CD4-positive, CD25-positive, alpha-beta regulatory T cell (primary cell): ENCODE measurements around the gene ZNF101. TPM values are rescaled to one million over a fixed set of nuclear protein-coding genes. Genes with fewer than 3 reads are reported as not detected.

Source experiments
- ATAC-seq, 2 donors: fragments of 150-1000 bp; cut with Tn5 transposase; one replicate each; pipeline ENCODE4 v1.10.0; 2021; ENCODE audit warnings: low read depth in 2 of 2, moderate number of reproducible peaks in 2 of 2, moderate library complexity in 1 of 2
- DNase-seq, 3 donors: peaks; one replicate each; pipeline versions ENCODE4 v3.0.0 to v3.0.0-alpha.2; 2012 to 2022; ENCODE audit warnings: mixed read lengths in 1 of 3
- H3K27ac ChIP-seq: one replicate; pipeline ENCODE4 v1.7.0; 2013; ENCODE audit warnings: mild to moderate bottlenecking, low read length; ENCODE audit not compliant: insufficient read depth, poor library complexity, severe bottlenecking
- H3K27me3 ChIP-seq: one replicate; pipeline ENCODE4 v1.7.0; 2013; ENCODE audit warnings: low read length; ENCODE audit not compliant: control insufficient read depth, insufficient read depth
- H3K36me3 ChIP-seq: one replicate; pipeline ENCODE4 v1.7.0; 2013; ENCODE audit warnings: mild to moderate bottlenecking, low read length, moderate library complexity; ENCODE audit not compliant: control insufficient read depth, insufficient read depth
- H3K4me1 ChIP-seq: 2 replicates; pipeline ENCODE4 v1.7.0; 2013; ENCODE audit warnings: mild to moderate bottlenecking, low read length; ENCODE audit not compliant: insufficient read depth, control insufficient read depth, poor library complexity, severe bottlenecking
- H3K4me3 ChIP-seq: one replicate; pipeline ENCODE4 v1.7.0; 2013; ENCODE audit warnings: low read depth, mild to moderate bottlenecking, low read length, moderate library complexity
- H3K9me3 ChIP-seq, 2 experiments: 1 replicate in 1 of 2; 2 replicates in 1 of 2; pipeline ENCODE4 v1.7.0; 2013; ENCODE audit warnings: low read length in 2 of 2, mild to moderate bottlenecking in 1 of 2, moderate library complexity in 1 of 2; ENCODE audit not compliant: control insufficient read depth in 2 of 2
- H3K27ac Mint-ChIP-seq, 3 donors: one replicate each; pipeline ENCODE4 v1.8.0; 2020 to 2022; ENCODE audit warnings: mild to moderate bottlenecking in 3 of 3, mixed read lengths in 3 of 3, moderate library complexity in 2 of 3
- H3K27me3 Mint-ChIP-seq: one replicate; pipeline ENCODE4 v1.8.0; 2022; ENCODE audit warnings: mild to moderate bottlenecking, mixed read lengths
- H3K36me3 Mint-ChIP-seq: one replicate; pipeline ENCODE4 v1.8.0; 2020; ENCODE audit warnings: mixed read lengths
- H3K4me1 Mint-ChIP-seq, 4 donors: one replicate each; pipeline ENCODE4 v1.8.0; 2020 to 2022; ENCODE audit warnings: mixed read lengths in 4 of 4, mild to moderate bottlenecking in 1 of 4
- H3K4me3 Mint-ChIP-seq, 4 donors: one replicate each; pipeline ENCODE4 v1.8.0; 2020 to 2022; ENCODE audit warnings: mild to moderate bottlenecking in 4 of 4, mixed read lengths in 4 of 4, moderate library complexity in 3 of 4
- H3K9me3 Mint-ChIP-seq, 7 donors: one replicate each; pipeline ENCODE4 v1.8.0; 2020 to 2022; ENCODE audit warnings: mixed read lengths in 7 of 7, mild to moderate bottlenecking in 3 of 7, moderate library complexity in 2 of 7
- polyA plus RNA-seq, 4 donors: library from polyadenylated mRNA; unstranded; fragments of 300-500 nt; fragmentation: Illumina TruSeq; gene quantifications; one replicate each; pipeline ENCODE4 v1.2.3, GENCODE V29; 2021
- total RNA-seq: library from RNA; stranded (reverse); gene quantifications from one replicate; pipeline ENCODE4 v1.2.3, GENCODE V29; 2022

ZNF101 gene
- total and polyA plus RNA-seq, 5 donors from 2014 or later, result 84.4 to 168 (median 124) TPM

DNA sequence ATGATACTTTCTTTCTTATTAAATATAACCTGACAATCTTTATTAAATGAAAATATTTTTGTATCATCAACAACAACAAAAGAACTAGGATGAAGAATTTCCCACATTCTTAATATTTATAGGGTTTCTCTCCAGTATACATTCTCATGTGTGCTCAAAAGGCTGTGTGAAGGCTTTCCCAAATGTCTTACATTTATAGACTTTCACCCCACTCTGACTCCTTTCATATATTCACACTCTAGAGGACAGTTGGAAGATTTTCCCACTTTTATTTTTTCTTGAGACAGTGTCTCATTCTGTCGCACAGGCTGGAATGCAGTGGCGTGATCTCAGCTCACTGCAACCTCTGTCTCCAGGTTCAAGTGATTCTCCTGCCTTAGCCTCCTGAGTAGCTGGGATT is 41.9 kb downstream of the ZNF101 start:
- DNase-seq (no peak), ATAC-seq (no peak)
- Mint-ChIP-seq H3K27ac (no peak overlapping the region), H3K4me3 (no peak overlapping the region), H3K4me1 (peaks cover 0 to 2% (median 0%) of the 10 kb centered on the region in 4 donors), H3K36me3 (peaks cover 36% of the 10 kb centered on the region), H3K27me3 (no peaks in the 10 kb centered on the region), H3K9me3 (peaks cover 0 to 90% (median 29%) of the 10 kb centered on the region in 7 donors)
- H3K27me3 ChIP-seq, result no peaks in the 10 kb centered on the region
- H3K36me3 ChIP-seq, result peaks cover 38% of the 10 kb centered on the region
- no peak overlapping the region for H3K4me3 ChIP-seq
- H3K27ac ChIP-seq, result no peak overlapping the region
- peaks cover 81 to 100% of the 10 kb centered on the region in 2 experiments for H3K9me3 ChIP-seq
- no peaks in the 10 kb centered on the region for H3K4me1 ChIP-seq

DNA sequence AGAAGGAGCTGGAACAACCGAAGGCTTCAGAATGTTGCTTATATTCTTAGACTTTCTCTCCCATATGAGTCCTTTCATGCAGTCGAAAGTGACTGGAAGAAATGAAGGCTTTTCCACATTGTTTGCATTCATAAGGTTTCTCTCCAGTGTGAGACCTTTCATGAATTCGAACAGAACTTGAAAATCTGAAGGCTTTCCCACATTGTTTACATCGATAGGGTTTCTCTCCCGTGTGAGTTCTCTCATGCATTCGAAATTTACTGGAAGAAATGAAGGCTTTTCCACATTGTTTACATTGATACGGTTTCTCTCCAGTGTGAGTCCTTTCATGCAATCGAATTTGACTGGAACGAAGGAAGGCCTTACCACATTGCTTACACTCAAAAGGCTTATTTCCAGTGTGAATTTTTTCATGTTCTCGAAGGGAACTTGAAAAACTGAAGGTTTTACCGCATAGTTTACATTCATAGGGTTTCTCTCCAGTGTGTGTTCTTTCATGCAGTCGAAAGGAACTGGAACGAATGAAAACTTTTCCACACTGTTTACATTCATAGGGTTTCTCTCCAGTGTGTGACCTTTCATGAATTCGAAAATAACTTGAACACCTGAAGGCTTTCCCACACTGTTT is 42.8 kb downstream of the ZNF101 start:
- no peak overlapping the region for H3K27ac ChIP-seq
- peaks cover 43% of the 10 kb centered on the region for H3K36me3 Mint-ChIP-seq
- DNase-seq (no peak), ATAC-seq (no peak)
- no peak overlapping the region for H3K4me3 ChIP-seq
- H3K4me1 Mint-ChIP-seq, result peaks cover 0 to 2% (median 0%) of the 10 kb centered on the region in 4 donors
- H3K27ac Mint-ChIP-seq, result no peak overlapping the region
- no peak overlapping the region for H3K4me3 Mint-ChIP-seq
- H3K27me3 ChIP-seq, result no peaks in the 10 kb centered on the region
- peaks cover 89 to 100% of the 10 kb centered on the region in 2 experiments for H3K9me3 ChIP-seq
- peaks cover 44% of the 10 kb centered on the region for H3K36me3 ChIP-seq
- peaks cover 0 to 89% (median 22%) of the 10 kb centered on the region in 7 donors for H3K9me3 Mint-ChIP-seq
- H3K27me3 Mint-ChIP-seq, result no peaks in the 10 kb centered on the region
- no peaks in the 10 kb centered on the region for H3K4me1 ChIP-seq

DNA sequence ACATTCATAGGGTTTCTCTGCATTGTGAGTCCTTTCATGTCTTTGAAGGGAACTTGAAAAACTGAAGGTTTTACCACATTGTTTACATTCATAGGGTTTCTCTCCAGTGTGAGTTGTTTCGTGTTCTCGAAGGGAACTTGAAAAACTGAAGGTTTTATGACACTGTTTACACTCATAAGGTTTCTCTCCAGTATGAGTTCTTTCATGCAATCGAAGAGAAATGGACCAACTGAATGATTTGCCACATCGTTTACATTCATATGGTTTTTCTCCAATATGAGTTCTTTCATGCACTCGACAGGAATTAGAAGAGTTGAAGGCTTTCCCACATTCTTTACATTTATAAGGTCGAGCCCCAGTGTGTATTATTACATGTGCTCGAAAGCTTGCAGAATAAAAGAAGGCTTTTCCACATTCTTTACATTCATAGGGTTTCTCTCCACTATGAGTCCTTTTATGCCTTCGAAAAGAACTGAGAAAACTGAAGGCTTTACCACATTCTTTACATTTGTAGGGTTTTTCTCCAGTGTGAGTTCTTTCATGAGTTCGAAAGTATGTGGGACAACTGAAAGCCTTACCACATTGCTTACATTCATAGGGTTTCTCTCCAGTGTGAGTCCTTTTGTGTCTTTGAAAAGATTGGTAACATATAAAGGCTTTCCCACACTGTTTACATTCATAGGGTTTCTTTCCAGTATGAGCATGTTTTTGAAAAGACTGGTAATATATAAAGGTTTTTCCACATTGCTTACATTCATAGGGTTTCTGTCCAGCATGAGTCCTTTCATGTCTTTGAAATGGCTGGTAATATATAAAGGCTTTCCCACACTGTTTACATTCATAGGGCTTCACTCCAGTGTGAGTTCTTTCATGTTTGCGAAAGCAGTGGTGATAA is 43.5 kb downstream of the ZNF101 start:
- Histone ChIP-seq H3K36me3 (peaks cover 52% of the 10 kb centered on the region), H3K4me3 (no peak overlapping the region), H3K27me3 (no peaks in the 10 kb centered on the region), H3K4me1 (no peaks in the 10 kb centered on the region), H3K27ac (no peak overlapping the region), H3K9me3 (peaks cover 91 to 100% of the 10 kb centered on the region in 2 experiments)
- H3K4me3 Mint-ChIP-seq, result peak overlapping the region in 1 of 4 donors; percentile 15
- peaks cover 0 to 2% (median 0%) of the 10 kb centered on the region in 4 donors for H3K4me1 Mint-ChIP-seq
- no peak overlapping the region for H3K27ac Mint-ChIP-seq
- ATAC-seq (no peak), DNase-seq (no peak)
- H3K36me3 Mint-ChIP-seq, result peaks cover 46% of the 10 kb centered on the region
- H3K27me3 Mint-ChIP-seq, result no peaks in the 10 kb centered on the region
- H3K9me3 Mint-ChIP-seq, result peaks cover 0 to 89% (median 21%) of the 10 kb centered on the region in 7 donors

GRCh38 chr19:19719798-19720197 is 51.2 kb downstream of the ZNF101 start:
- Histone ChIP-seq H3K36me3 (peaks cover 38% of the 10 kb centered on the region), H3K27ac (no peak overlapping the region), H3K27me3 (no peaks in the 10 kb centered on the region), H3K9me3 (peaks cover 71 to 83% of the 10 kb centered on the region in 2 experiments), H3K4me1 (no peaks in the 10 kb centered on the region), H3K4me3 (peak overlapping the region; percentile 8)
- Mint-ChIP-seq H3K27ac (peak overlapping the region in 1 of 3 donors; percentile 7), H3K36me3 (peaks cover 55% of the 10 kb centered on the region), H3K27me3 (no peaks in the 10 kb centered on the region), H3K4me1 (peaks cover 0 to 3% (median 0%) of the 10 kb centered on the region in 4 donors), H3K9me3 (peaks cover 0 to 85% (median 41%) of the 10 kb centered on the region in 7 donors), H3K4me3 (peak overlapping the region in 1 of 4 donors; percentile 1)
- DNase-seq, result peak in 2 of 3 donors; percentile 43 to 49
- no peak for ATAC-seq

DNA sequence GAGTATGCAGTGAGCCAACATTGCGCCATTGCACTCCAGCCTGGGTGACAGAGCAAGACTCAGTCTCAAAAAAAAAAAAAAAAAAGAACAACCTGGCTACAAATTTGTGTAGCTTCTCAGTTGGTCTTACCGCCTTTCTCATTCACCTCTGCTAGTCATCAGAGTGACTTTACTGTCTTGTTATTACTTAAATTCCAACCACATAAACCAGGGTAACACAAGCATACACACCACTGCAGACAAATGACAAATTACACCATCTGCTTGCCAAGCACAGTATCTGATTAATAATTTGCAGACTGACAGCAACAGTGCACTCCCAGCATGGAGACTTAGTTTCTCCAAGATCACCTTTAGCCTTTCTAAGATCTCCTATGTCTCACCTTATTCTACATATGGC is 53.3 kb downstream of the ZNF101 start:
- Histone ChIP-seq H3K9me3 (peaks cover 56 to 66% of the 10 kb centered on the region in 2 experiments), H3K36me3 (peaks cover 24% of the 10 kb centered on the region), H3K4me1 (no peaks in the 10 kb centered on the region), H3K27me3 (no peaks in the 10 kb centered on the region), H3K27ac (no peak overlapping the region), H3K4me3 (no peak overlapping the region)
- ATAC-seq (no peak), DNase-seq (no peak)
- peaks cover 0 to 3% (median 0%) of the 10 kb centered on the region in 4 donors for H3K4me1 Mint-ChIP-seq
- H3K9me3 Mint-ChIP-seq, result peaks cover 0 to 75% (median 36%) of the 10 kb centered on the region in 7 donors
- peaks cover 37% of the 10 kb centered on the region for H3K36me3 Mint-ChIP-seq
- H3K27me3 Mint-ChIP-seq, result no peaks in the 10 kb centered on the region
- H3K4me3 Mint-ChIP-seq, result peak overlapping the region in 1 of 4 donors; percentile 19
- H3K27ac Mint-ChIP-seq, result peak overlapping the region in 1 of 3 donors; percentile 20

- ATAC-seq (peak; percentile 100), DNase-seq (peak; percentile 82 to 93 (median 86))
- H3K36me3 Mint-ChIP-seq, result peaks cover 20% of the 10 kb centered on the region
- H3K4me3 Mint-ChIP-seq, result peak within 1 kb of the TSS; percentile 94 to 99 (median 94)
- H3K9me3 Mint-ChIP-seq, result peaks cover 0 to 37% (median 10%) of the 10 kb centered on the region in 7 donors
- H3K4me1 Mint-ChIP-seq, result peaks cover 0 to 35% (median 15%) of the 10 kb centered on the region in 4 donors
- peak within 1 kb of the TSS; percentile 93 for H3K4me3 ChIP-seq
- no peaks in the 10 kb centered on the region for H3K27me3 ChIP-seq
- peaks cover 10% of the 10 kb centered on the region for H3K4me1 ChIP-seq
- H3K27ac ChIP-seq, result peak within 1 kb of the TSS; percentile 74
- peak within 1 kb of the TSS; percentile 94 to 95 (median 94) for H3K27ac Mint-ChIP-seq
- H3K9me3 ChIP-seq, result peaks cover 24 to 30% of the 10 kb centered on the region in 2 experiments
- peaks cover 32% of the 10 kb centered on the region for H3K36me3 ChIP-seq
- H3K27me3 Mint-ChIP-seq, result no peaks in the 10 kb centered on the region
These were observed 64.2 kb downstream of the ZNF101 start, which contains the start of gene ZNF14 for GRCh38 chr19:19732579-19733501. Gene ZNF14, minus strand, starts transcription at chr19:19733112. Its CDS starts 154 bp downstream, at chr19:19732958.
